ENCODE results near the gene NPTX1.
"Not testable (repeated sequence)": the region's sequence is repeated elsewhere in the genome, so short reads cannot be mapped to it uniquely, and the experiment has no call there.

NPTX1 gene

GRCh38 chr17:80475910-80476876 lies at the start of gene NPTX1:
NPTX1 (minus strand) TSS chr17:80476607; CDS start chr17:80476446, 161 bp downstream.
- no peak for DNase-seq

GRCh38 chr17:80523956-80524712 lies 47.7 kb upstream of the NPTX1 start:
- DNase-seq: no peak

- no peak for DNase-seq
Observed at GRCh38 chr17:80523054-80523744, 46.8 kb upstream of the NPTX1 start.

GRCh38 chr17:80520810-80521455 lies 44.5 kb upstream of the NPTX1 start:
- DNase-seq: no peak

- DNase-seq: no peak
Observed at GRCh38 chr17:80519091-80519781, 42.8 kb upstream of the NPTX1 start.

- DNase-seq: no peak
Observed at GRCh38 chr17:80518392-80518791, 42.0 kb upstream of the NPTX1 start.

- no peak for DNase-seq
Observed at GRCh38 chr17:80517641-80518040, 41.2 kb upstream of the NPTX1 start.

GRCh38 chr17:80516171-80516932 lies 39.9 kb upstream of the NPTX1 start:
- no peak for DNase-seq

- no peak for DNase-seq
Observed at GRCh38 chr17:80513892-80514291, 37.5 kb upstream of the NPTX1 start.

GRCh38 chr17:80513201-80513600 lies 36.8 kb upstream of the NPTX1 start:
- no peak for DNase-seq

GRCh38 chr17:80512233-80512632 lies 35.8 kb upstream of the NPTX1 start:
- no peak for DNase-seq

- DNase-seq: no peak
Observed at GRCh38 chr17:80511222-80512180, 35.1 kb upstream of the NPTX1 start.

- no peak for DNase-seq
Observed at GRCh38 chr17:80510772-80511171, 34.4 kb upstream of the NPTX1 start.

- no peak for DNase-seq
Observed at GRCh38 chr17:80510132-80510531, 33.7 kb upstream of the NPTX1 start.

GRCh38 chr17:80509311-80509710 lies 32.9 kb upstream of the NPTX1 start:
- no peak for DNase-seq

GRCh38 chr17:80507965-80508364 lies 31.6 kb upstream of the NPTX1 start:
- DNase-seq: no peak

- not testable (repeated sequence) for DNase-seq
Observed at GRCh38 chr17:80507177-80507576, 30.8 kb upstream of the NPTX1 start.

- DNase-seq: no peak
Observed at GRCh38 chr17:80504686-80505413, 28.4 kb upstream of the NPTX1 start.

- DNase-seq: no peak
Observed at GRCh38 chr17:80503921-80504320, 27.5 kb upstream of the NPTX1 start.

Data from NCI-H2081 treated with DMSO at 0.1 percent for 48 hours (cell line).